Fibroblast of mammary gland (primary cell): Measurements from ENCODE around the gene EEF1E1.

Source experiments
- DNase-seq: peaks from one replicate; pipeline ENCODE4 v3.0.0-alpha.2; 2010; ENCODE audit warnings: low read depth
- H3K4me3 ChIP-seq: 2 replicates; pipeline ENCODE4 v1.5.1; 2011; ENCODE audit warnings: low read depth, mild to moderate bottlenecking, low read length, moderate library complexity; ENCODE audit not compliant: control insufficient read depth
- CTCF ChIP-seq: conservative IDR thresholded peaks from 2 replicates; pipeline ENCODE4 v1.5.1; 2011; ENCODE audit warnings: low read depth, low read length, inconsistent platforms; ENCODE audit not compliant: control insufficient read depth, insufficient read depth

EEF1E1 gene

GRCh38 chr6:8030920-8031319 is 71.4 kb downstream of the EEF1E1 start:
- no peak overlapping the region for H3K4me3 ChIP-seq
- TF ChIP-seq CTCF: no peak
- no peak for DNase-seq
